Lower leg skin (tissue), 3 donors: Measurements from ENCODE around the gene SYT1.

ENCODE experiments used
- POLR2A ChIP-seq, 2 donors: fragments of 450-650 bp; IDR thresholded peaks; one replicate each; pipeline ENCODE4 v1.6.1; 2016 to 2017; ENCODE audit warnings: antibody characterized with exemption in 2 of 2, mild to moderate bottlenecking in 1 of 2, moderate library complexity in 1 of 2
- TF ChIP-seq, protein P1 (sequence below), 3 donors: fragments of 450-650 bp; IDR thresholded peaks; one replicate each; pipeline ENCODE4 v1.5.1; 2016; ENCODE audit warnings: antibody characterized with exemption in 3 of 3, mild to moderate bottlenecking in 3 of 3, moderate library complexity in 2 of 3

DNA sequence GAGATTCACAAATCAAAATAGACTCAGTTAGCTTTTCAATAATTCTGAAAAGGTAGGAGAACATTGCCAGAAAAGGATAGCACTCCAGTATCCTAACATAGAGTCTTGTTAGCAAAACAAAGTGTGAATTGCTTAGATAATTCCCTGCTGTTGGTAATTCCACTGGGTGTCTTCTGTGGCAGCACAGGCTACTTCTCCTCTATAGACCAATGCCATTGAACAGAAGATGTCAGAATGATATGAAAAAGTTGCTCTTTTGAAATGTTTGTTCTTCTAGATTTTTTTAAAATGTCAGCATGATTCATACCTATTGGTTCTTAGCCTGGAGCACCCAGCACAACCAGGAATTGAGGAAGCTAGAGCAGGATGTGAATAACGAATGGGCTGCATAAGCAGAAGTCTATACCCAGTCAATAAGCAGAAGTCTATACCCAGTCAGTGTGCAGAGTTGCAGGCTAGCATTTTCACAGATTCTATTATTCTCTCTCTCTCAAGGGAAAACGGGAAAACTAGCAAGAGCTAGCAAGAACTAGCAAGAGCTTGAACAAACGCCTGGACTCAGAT, 112.8 kb downstream of the SYT1 start:
- TF ChIP-seq, protein P1, sequence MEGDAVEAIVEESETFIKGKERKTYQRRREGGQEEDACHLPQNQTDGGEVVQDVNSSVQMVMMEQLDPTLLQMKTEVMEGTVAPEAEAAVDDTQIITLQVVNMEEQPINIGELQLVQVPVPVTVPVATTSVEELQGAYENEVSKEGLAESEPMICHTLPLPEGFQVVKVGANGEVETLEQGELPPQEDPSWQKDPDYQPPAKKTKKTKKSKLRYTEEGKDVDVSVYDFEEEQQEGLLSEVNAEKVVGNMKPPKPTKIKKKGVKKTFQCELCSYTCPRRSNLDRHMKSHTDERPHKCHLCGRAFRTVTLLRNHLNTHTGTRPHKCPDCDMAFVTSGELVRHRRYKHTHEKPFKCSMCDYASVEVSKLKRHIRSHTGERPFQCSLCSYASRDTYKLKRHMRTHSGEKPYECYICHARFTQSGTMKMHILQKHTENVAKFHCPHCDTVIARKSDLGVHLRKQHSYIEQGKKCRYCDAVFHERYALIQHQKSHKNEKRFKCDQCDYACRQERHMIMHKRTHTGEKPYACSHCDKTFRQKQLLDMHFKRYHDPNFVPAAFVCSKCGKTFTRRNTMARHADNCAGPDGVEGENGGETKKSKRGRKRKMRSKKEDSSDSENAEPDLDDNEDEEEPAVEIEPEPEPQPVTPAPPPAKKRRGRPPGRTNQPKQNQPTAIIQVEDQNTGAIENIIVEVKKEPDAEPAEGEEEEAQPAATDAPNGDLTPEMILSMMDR (IDR thresholded peaks at IDR 0.05): no peak
- TF ChIP-seq POLR2A (IDR thresholded peaks at IDR 0.05): no peak
